GM12873 (cell line): ENCODE data around the gene F9.

Source experiments
- TF ChIP-seq, protein P1 (sequence below): IDR thresholded peaks from 2 replicates; pipeline ENCODE4 v1.5.1; 2012; ENCODE audit warnings: low read depth, mild to moderate bottlenecking, moderate library complexity, low read length, control low read depth; ENCODE audit not compliant: insufficient read depth; ENCODE audit errors: missing control alignments

F9 gene

DNA sequence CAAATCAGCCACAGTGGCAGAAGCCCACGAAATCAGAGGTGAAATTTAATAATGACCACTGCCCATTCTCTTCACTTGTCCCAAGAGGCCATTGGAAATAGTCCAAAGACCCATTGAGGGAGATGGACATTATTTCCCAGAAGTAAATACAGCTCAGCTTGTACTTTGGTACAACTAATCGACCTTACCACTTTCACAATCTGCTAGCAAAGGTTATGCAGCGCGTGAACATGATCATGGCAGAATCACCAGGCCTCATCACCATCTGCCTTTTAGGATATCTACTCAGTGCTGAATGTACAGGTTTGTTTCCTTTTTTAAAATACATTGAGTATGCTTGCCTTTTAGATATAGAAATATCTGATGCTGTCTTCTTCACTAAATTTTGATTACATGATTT is at the start of gene F9:
Gene F9, plus strand, starts transcription at position 190 of the 400 bp plus-strand sequence. Its CDS starts 26 bp downstream, at position 216.
- TF ChIP-seq, protein P1, sequence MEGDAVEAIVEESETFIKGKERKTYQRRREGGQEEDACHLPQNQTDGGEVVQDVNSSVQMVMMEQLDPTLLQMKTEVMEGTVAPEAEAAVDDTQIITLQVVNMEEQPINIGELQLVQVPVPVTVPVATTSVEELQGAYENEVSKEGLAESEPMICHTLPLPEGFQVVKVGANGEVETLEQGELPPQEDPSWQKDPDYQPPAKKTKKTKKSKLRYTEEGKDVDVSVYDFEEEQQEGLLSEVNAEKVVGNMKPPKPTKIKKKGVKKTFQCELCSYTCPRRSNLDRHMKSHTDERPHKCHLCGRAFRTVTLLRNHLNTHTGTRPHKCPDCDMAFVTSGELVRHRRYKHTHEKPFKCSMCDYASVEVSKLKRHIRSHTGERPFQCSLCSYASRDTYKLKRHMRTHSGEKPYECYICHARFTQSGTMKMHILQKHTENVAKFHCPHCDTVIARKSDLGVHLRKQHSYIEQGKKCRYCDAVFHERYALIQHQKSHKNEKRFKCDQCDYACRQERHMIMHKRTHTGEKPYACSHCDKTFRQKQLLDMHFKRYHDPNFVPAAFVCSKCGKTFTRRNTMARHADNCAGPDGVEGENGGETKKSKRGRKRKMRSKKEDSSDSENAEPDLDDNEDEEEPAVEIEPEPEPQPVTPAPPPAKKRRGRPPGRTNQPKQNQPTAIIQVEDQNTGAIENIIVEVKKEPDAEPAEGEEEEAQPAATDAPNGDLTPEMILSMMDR, result no peak

DNA sequence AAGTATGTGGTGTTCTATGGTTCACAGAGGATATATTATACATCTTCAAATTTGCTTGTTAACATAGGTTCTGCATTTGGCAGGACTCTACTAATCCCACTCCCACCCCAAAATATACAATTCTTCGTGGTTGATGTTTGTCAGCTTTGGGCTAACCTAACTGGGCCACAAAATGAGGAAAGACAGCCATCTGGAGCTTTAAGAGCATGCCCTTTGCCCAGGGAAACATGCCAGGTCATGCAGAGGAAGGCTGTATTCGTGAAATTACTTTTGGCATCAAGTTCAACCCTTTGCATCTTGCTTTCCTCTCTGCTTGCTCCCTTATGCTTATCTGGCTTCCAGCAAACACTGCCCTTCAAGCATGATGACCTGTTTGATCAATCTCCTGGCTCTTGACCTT is 46.8 kb upstream of the F9 start:
- TF ChIP-seq, protein P1, result no peak

DNA sequence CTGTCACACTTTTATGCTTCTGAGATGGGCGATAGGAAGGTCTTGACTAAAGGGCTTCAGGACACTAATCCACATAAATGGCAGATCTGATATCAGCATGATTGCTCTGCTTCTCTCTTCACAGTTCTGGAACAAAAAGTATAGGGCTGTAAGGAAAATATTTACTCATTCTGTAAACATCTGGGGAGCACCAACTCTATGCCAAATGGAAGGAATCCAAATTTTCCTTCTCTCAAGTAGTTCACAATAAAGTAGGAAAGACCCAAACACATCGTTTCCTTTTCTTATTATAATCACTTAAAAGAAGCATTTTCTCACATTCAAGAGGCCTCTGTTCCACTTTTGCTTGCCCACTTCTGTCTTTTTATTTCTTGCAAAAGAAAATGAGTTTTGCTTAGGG is 45.9 kb upstream of the F9 start:
- TF ChIP-seq, protein P1, result no peak

DNA sequence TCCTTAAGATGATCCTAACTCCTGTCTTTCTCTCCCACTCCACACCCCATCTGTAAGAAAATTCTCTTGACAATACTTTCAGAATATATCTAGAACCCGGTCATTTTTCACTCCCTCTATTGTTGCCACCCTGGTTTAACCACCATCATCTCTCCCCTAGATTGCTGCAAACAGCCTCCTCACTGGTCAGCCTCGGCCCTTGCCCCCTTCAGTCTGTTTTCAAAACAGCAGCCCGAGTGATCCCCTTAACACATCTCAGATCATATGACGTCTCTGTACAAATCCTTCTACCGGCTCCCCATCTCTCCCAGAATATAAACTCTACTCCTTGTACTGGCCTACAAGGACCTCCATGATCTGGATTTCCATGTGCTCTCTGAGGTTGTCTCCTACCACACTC is 35.2 kb upstream of the F9 start:
- TF ChIP-seq, protein P1, result no peak

DNA sequence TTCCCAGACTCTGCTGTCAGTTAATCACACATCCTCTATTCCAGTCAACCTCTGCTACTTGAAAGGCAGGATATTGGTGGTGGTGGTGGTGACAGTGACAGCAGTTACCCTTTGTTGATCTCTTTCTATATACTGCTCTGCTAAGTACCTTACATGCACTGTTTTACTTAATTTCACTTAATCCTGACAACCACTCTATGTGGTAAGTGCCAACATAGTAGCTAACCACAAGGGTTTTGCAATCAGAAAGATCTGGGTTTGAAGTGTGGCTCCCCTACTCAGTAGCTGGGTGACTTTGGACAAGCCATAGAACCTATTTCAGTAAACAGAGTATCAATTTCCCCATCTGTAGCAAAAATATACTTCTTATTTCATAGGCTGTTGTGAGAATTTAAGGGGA is 24.2 kb upstream of the F9 start:
- TF ChIP-seq, protein P1, result no peak

DNA sequence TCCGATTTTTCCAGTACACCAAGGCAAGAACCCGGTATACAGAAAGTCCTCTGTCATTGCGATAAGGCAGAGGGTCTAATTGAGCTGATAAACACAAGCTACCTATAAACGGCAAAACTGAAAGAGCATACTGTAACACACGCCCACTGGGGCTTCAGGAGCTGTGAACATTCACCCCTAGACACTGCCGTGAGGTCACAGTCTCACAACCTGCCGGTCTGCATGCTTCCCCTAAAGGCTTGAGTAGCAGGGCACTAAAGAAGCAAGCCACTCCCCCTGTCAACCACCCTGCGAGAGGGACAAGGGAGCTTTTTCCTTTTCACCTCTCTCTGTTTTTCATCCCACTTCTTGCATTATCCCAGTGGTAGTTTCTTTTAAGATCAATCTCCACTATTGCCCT is 22.4 kb upstream of the F9 start:
- TF ChIP-seq, protein P1, result no peak

DNA sequence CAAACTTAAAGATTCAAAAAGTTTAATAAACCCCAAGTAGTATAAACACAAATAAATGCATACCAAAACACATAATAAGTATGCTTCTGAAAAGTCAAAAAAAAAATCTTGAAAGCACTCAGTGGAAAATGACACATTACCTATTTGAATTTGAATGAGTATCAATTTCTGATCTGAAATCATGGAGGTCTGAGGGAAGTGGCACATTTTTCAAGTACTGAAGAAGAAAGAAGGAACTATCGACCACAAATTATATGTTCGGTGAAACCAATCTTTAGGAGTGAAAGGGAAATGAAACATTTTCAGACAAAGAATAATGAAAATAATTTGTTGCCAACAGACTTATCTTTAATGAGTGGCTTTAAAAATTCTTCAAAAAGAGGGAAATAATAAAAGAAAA is 12.1 kb upstream of the F9 start:
- TF ChIP-seq, protein P1, result no peak
